Activated CD4-positive, alpha-beta T cell treated with anti-CD3 and anti-CD28 coated beads for 4 hours (primary cell): ENCODE results near the gene ADAM29.
"Not testable (repeated sequence)": the region's sequence is repeated elsewhere in the genome, so short reads cannot be mapped to it uniquely, and the experiment has no call there.

ENCODE experiments used
- DNase-seq, 2 donors: peaks; one replicate each; pipeline ENCODE4 v3.0.0-alpha.2; 2020

Gene ADAM29

DNA sequence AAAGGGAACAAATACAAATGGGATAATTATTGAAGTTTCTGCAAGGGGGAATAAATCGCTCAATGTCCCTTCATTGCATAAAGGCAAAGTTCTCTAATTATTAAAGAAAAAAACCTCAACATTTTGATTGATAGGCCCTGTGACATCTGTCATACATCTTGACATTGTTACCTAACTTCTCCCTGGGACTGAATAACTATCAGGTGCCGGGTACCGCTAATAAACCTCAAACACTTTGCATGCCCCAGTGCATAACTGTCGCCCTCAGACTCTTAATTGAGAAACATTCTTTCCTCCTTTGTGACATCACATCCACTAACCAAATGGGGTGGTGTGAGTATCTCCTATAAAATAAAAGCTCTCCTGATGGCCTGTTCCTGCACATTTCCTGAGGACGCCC lies at the start of gene ADAM29:
ADAM29 (plus strand) TSS at position 301 of the 400 bp plus-strand sequence. CDS start 57,168 bp downstream, outside the sequence.
- DNase-seq: no peak

DNA sequence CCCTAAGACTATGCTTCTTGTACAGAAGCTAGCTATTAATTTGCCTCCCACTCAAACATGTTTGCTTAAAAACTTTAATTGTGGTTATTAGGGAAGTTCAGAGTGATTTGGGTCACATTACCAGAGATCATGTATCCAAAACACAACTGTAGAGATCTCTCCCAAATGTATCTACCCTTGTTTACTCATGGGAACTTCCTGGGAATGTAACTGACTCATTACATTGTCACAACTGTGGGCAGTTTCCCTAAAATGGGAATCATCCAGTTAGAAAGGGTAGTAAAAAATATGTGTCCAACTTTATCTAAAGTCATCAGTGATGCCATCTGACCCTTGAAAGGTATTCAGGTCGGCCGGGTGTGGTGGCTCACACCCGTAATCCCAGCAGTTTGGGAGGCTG lies 48.8 kb upstream of the ADAM29 start:
- no peak for DNase-seq

DNA sequence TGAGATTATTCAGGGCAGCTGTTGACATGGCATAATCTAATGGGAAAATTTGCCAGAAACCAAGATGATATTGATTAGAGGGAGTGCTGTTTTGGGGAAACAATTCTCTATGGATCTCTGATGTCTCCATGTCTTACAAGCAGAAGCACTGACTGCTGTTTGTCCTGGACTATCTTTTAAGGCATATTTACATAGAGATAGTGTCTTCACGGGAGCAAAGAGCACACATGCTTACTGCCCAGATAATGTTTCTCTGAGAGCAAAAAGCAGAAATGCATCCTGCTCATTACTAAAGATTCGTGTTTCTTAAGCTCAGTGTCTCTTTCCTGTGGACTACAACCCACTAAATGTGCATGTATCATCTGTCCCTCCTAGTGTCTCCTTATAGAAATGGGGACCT lies 47.8 kb upstream of the ADAM29 start:
- DNase-seq: no peak

DNA sequence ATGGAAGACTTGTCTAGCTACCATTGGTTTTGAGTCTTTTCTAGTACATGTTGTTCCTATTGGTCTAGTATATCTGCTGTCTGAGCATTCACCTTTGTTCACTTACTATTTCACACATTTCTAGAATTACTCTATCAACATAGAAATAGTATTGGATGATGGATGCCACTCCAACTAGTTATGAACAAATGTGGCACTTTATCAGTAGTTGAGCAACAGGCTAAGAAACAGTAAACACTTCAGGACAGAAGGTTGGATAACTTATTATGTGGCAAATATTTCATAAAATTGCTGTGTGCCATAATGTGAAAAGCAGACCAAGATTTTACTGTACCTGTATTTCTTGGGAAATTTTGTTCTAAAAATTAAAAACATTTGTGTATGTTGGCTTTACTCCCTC lies 46.8 kb upstream of the ADAM29 start:
- no peak for DNase-seq

DNA sequence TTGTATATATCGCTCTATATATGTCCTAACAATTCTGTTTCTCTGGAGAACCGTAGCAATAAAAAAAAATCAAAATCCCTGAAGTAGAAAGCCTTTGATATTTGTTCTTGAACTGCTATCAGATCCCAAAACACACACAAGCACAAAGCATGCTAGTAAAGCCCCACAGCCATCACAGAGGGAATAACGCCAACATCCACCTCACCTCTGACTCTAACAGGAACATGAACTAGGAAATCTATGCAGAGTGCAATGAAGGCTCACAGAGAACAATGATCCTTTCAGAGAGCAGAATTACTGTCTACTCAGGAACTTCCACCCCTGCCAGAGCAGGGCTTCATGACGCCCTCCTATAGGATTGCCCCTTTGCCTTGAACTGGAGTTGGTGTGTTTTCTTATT lies 45.0 kb upstream of the ADAM29 start:
- DNase-seq: not testable (repeated sequence)

DNA sequence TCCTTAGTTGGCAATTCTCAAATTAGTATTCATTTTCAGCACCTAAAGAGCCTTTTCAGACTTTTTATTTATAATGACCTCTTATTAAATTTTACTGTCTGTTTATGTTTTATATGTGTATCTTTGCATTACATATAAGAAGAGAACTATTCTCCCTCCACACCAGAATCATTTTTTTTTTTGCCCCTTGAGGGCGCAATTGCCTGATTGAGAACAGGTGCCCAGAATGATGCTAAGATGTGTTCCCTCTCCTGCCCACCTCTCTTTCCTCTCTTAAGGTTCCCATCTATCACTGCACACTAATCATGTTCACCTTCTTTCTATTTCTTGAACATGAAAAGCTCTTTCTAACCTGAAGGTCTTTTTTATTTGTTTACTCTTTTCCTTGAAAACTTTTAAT lies 44.2 kb upstream of the ADAM29 start:
- no peak for DNase-seq

DNA sequence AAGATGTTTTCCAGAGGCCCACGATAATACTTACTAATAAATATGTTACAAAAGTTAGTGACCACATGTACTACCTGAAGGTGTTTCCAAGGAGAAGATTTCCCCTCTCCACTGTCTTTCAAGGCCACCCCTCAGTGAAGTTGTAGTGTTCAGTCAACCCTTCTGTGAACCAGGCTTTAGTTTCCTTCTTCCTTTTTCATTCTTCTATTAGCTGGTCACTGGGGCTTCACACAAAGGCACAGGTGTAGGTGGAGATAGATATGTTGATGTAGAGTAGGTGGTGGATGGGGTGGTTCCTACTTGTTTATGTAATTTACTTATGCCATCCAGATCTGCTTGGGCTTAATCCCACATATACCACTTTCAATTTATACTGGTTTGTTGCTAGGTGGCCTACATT lies 43.3 kb upstream of the ADAM29 start:
- DNase-seq: no peak

DNA sequence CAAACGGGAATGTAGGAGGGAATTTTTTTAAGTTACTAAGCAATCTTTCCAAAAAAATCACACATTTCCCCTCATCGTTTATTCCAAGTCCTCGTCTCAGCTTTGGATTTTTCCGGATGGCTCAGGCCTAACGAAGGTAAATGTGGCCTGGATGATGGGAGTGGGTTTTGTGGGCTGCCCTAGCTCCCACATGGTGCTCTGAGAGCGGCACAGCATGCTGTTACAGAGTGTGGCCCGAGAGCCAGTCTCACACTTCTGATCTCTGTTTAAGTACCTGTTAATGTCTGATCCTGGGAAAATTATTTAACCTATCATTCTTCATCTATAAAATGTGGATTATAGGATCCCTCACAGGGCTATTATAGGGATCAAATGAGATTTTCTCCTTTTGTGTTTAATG lies 38.2 kb upstream of the ADAM29 start:
- DNase-seq: no peak

DNA sequence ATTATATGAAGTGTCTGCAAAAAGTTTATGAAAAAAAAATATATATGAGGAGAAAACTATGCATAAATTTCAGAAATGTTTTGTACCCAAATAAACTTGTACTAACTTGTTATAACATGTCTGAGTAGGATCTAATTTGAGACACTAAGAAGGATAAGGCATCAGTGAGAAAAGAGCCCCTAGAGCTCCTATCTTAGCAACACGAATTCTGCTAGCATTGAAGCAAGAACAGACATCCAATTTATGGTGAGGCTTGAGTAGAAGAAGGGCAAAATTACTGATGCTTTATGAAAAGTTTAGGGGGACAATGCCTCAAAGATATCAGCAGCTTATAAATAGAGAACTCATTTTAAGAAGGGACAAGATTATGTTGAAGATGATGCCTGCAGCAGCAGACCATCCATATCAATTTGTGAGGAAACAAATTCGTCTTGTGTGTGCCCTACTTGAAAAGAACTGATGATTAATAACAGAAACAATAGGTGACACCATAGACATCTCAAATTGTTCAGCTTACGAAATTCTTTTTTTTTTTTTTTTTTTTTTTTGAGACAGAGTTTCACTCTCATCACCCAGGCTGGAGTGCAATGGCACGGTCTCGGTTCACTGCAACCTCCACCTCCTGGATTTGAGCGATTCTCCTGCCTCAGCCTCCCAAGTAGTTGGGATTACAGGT lies 35.7 kb upstream of the ADAM29 start:
- DNase-seq: no peak

DNA sequence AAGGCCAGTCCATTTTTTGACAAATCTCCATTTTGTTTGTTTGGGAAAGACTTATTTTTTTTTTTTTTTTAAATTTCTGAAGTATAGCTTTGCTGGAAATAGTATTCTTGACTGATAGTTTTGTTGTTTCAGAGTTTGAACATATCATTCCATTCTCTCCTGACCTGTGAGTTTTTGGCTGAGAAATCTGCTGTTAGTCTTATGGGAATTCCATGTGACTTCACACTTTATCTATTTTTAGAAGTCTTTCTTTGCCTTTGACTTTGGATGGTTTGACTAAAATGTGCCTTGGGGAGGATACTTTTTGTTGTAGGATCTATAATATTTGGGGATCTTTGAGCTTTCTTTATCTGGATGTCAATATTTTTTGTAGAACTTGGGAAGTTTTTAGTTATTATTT lies 10.7 kb upstream of the ADAM29 start:
- no peak for DNase-seq

DNA sequence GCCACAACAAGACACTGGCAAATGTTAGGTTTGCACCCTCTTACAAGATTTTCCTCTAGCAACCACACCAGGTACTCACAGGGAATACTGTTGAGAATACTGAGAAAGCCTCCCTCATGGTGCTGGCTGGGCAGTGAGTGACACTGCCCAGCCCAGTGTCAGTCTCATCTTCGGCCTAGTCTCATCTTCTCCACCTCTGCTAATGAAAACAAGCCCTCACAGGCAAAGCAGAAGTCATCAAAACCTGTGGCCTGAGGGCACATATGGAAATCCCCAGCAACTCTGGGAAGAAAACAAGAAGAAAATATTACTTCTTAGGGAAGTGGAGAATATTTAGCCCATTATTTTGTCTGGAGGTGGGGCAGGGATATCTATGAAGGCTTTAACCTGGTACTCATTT lies 7.9 kb upstream of the ADAM29 start:
- DNase-seq: no peak

DNA sequence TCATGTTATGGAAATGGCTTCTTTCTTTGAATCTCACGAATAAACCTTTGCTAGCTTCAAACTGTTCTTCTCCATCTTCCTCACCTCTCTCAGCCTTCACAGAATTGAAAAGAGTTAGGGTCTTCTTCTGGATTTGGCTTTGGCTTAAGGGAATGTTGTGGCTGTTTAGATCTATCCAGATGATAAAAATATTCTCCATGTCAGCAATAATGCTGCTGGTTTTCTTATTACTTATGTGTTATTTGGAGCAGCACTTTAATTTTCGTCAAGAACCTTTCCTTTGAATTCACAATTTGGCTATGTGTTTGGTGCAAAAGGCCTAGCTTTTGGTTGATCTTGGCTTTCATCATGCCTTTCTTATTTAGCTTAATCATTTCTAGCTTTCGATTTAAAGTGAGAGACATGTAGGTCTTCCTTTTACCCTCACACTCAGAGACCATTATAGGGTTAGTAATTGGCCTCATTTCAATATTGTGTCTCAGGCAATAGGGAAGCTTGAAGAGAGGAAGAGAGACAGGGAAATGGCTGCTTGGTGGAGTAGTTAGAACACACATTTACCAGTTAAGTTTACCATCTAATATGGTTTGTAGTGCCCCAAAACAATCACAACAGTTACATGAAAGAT lies 5.1 kb upstream of the ADAM29 start:
- DNase-seq: no peak

DNA sequence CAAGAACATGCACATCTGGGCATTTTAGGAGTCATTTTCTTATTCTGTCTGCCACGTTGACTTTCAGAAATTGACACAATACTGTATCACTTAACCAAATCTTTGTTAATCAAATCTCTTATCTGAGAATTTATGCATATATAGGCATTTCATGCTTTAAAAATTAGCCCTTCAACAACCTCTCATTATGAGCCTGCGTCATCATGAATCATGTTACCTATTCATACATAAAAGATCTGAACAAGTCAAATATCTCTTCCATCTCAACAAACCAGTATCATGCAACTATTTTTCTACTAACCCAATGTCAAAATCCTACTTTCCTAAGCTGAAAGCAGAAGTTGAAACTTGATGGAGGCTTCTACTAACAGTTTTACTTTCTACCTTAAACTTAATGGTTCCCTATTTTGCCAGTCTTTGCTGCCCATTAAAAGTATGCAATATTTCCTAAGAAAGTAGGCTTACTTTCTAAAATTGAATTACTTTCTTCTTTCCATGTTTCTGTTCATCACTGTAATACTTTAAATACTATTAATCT lies 1.8 kb downstream of the ADAM29 start:
- no peak for DNase-seq

DNA sequence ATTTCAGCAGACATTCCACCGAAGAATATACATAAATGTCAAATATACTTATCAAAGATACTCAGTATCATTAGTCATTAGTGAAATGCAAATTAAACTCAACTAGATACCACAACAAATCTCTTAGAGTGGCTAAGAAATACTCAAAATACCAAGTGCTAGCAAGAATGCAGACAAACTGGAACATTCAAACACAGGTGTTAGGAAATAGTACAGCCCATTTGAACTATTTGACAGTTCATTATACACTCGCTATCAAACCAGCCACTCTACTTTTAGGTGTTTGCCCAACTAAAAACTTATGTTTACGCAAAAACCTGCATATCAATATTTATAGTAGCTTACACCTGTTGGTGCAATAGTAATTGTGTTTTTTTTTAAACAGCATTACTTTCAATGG lies 8.8 kb downstream of the ADAM29 start:
- DNase-seq: no peak

DNA sequence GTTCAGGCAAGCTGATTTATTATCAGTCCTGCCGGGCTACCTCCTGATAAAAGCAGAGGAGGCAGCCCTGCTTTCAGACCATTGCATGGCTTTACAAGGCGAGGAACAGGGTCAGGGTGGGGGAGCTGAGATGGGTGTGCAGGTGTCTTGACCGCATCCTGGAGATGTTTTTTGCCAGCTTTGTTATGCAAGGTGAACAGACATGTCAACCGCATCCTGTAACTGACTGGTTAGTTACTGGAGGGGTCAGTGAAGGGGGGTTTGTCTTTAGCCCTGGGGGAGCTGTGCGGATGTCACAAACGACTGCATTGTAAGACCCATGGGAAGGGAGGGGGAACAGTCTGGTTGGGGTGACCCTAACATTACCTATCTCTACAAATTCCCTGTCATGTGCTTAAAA lies 10.0 kb downstream of the ADAM29 start:
- no peak for DNase-seq

DNA sequence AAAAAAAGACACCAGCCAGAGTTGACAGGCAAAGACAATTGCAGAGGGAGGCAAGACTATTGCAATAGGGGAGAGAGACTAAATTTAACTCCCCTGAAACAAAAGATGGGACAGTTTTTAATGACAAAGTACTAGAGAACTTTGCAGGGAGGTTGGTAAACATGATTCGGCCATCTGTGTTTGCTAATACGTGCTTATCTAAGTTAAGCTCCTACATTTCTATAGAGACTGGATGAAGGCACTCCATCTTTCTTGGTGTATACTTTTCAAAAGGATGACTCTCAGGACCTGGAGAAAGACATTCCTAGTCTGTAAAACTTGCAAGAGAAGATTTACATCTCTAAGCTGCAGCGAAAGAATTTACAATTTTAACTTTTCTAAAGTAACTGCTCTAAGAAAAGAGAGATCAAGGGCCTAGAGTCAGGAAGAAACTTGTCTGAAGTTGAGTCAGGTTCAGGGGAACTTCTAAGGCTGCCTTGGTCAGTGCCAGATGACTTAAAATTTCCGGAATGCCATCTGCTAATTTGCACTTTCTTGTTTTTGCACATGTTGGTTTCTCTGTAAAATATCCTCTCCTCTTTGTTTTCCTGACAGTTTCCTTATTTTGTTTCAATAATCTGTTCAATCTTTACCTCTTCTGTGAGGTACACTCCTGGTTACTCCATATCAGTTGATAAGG lies 10.6 kb downstream of the ADAM29 start:
- DNase-seq: no peak

DNA sequence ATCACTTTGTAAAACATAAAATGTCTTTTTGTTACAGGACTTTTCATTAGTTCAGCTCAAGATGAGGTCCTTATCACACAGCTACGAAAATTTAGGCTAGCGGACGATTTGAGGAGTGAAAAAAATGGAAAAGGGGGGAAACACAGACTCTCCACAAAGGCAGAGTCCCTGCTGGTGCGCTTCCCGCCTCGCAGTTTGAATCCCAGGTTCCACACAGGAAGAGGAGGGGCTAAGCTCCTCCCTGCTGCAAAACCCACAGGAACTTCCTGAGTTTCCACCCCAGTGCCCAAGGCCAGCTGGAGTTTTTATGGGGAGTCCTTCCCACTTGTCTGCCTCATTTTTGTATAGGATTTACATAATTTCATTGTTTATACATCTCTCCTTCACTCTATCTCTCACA lies 11.2 kb downstream of the ADAM29 start:
- no peak for DNase-seq

DNA sequence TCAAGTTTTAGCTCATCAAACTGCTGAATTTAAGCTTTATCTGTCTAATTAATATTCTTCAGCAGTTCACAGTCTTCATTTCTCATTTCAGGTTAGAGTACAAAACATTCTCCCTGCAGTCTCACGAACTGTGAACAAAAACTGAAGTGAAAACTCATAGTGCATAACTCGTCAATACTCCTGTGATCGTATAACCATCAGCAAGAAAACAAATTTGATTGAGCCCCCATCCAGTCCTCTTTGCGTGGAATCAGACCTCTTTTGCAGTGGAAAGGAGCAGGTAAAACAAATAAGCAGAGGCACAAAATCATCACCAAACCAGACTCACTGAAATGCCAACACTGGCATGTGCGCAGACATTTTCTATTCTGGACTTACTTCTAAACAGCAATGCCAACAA lies 12.7 kb downstream of the ADAM29 start:
- DNase-seq: no peak

DNA sequence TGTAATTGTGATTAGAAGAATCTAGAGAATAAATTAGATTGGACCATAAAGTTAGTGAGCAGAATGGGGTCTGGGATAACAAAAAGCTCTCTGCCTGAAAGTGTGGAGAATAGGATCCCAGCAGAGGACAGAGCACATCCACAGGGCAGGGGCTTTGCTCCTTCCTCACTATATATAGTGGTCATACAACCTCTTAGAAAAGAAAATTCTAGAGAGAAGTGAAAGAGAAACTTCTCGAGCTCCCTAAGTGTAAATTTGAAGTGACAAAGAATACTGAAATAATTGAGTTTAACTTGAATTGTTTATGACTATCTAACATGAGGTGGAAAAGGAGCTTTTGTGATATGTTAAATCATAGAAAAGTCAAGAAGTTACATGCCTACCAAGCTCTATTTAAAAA lies 14.9 kb downstream of the ADAM29 start:
- no peak for DNase-seq

DNA sequence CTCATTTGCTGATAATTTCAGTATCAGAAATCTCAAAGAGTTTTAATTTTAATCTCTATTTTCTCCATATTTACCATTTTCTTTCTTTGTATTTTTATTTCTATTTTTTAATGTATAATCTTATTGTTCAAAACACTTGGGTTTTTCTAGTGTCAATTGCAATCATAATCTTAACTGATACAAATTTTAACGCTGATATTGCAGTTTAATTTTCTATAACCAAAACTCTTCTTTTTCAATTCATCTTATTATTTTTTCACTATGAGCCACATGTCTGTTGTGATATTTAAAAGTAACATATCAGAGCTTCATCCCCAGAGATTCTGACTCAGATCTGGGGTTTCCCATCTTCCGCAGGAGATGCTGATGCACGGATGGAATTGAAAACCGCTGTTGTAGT lies 16.2 kb downstream of the ADAM29 start:
- DNase-seq: no peak

DNA sequence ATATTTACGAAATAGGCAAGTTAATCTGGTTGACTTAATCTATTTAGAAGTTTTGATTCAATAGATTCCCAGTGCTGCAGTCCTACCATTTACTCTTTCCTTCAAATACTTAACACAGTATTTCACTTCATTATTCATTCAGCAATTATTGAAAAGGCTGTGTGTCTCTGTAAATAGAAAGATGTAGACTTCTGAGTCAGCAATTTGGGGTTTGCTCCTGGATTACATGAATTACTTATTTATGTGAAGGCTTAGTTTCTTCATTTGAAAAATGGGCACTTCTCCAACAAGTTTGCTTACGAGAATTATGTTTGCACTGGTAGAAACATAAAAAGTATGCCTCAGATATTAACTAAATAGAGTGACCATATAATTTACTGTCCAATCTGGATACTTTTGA lies 17.4 kb downstream of the ADAM29 start:
- no peak for DNase-seq

DNA sequence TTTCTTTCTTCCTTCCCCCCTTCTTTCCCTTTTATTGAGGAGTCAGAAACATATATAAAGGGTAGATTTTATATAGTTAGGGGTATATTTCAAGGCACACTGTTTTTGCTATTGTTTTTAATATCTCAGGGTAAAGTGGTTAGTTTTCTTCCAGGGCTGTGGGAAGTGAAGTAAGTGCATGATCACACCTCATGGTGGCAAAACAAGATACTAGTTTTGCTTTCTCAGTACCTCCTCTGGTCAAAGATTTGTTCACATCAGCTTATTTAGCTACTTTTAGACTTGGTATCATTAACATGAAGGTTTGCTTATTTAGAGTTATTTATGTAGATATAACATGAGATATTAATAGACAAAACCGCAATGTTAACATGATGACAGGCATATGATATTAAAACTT lies 21.8 kb downstream of the ADAM29 start:
- no peak for DNase-seq

DNA sequence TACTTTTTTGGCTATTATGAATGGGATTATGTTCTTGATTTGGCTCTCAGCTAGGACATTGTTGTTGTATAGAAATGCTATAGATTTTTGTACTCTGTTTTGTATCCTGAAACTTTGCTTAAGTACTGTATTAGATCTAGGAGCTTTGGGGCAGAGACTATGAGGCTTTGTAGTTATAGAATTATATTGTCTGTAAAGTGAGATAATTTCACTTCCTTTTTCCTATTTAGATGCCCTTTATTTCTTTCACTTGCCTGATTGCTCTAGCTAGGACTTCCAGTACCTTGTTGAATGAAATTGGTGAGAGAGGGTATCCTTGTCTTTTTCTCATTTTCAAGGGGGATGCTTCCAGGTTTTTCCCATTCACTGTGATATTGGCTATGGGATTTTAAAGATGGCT lies 28.1 kb downstream of the ADAM29 start:
- no peak for DNase-seq

DNA sequence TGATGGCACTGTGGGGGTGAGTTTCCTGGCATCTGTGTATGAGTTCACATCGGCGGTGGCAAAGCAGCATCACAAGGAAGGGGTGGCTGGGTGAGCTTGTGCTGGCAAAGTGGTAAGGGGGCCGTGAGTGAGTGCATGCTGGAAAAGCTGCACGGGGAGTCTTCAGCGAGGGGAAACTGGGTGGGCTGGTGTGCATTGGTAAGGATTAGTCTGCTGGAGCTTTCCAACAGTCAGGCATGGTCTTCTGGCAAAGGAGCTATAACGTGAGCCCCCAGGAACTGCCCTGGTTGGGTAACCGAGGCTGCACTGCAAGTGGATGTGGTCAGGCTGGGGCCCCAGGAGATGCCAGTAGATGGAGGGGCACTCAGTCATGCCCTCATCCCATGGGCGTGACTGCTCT lies 30.7 kb downstream of the ADAM29 start:
- no peak for DNase-seq
